Measurements from ENCODE around the gene CNNM2. TPM values are rescaled to one million over a fixed set of nuclear protein-coding genes. Genes with fewer than 3 reads are reported as not detected.

The CNNM2 gene
- total and polyA plus RNA-seq, 2 donors (not counting 1 experiment from before 2014, with no cell fraction given), result 6.6 to 21.6 TPM

- ATAC-seq (ENCODE audit: low read depth) (no peak), DNase-seq (no peak)
- intact Hi-C loops (cut with micrococcal nuclease), result no loop called here
- Mint-ChIP-seq H3K27ac (no peak overlapping the region), H3K4me1 (no peaks in the 10 kb centered on the region), H3K9me3 (ENCODE audit: insufficient read depth) (no peaks in the 10 kb centered on the region), H3K4me3 (no peak overlapping the region), H3K27me3 (no peaks in the 10 kb centered on the region)
- no peaks in the 10 kb centered on the region for H3K27me3 ChIP-seq (replicated peaks in 1 of 4; ENCODE audit: control extremely low read depth in 1 of 4, control insufficient read depth in 3 of 4, insufficient read depth in 4 of 4, low read length in 3 of 4)
- no peak overlapping the region for H3K4me2 ChIP-seq (replicated peaks; ENCODE audit: low read depth, low read length, poor library complexity, severe bottlenecking)
- ChIA-PET POLR2A (no interaction called here), CTCF (no interaction called here)
- no peak overlapping the region for H3K27ac ChIP-seq (ENCODE audit: low read length in 2 of 2)
- H4K20me1 ChIP-seq (ENCODE audit: control insufficient read depth, insufficient read depth, low read length, poor library complexity, severe bottlenecking), result no peaks in the 10 kb centered on the region
- WGBS (ENCODE audit: insufficient coverage), result no CpG with 5 or more reads among the region's 4 CpGs
- TF ChIP-seq EZH2 (IDR thresholded peaks at IDR 0.05; ENCODE audit: borderline replicate concordance, insufficient read depth, low read depth, low read length, poor library complexity, severe bottlenecking), result no peak
- TF ChIP-seq, protein P1, sequence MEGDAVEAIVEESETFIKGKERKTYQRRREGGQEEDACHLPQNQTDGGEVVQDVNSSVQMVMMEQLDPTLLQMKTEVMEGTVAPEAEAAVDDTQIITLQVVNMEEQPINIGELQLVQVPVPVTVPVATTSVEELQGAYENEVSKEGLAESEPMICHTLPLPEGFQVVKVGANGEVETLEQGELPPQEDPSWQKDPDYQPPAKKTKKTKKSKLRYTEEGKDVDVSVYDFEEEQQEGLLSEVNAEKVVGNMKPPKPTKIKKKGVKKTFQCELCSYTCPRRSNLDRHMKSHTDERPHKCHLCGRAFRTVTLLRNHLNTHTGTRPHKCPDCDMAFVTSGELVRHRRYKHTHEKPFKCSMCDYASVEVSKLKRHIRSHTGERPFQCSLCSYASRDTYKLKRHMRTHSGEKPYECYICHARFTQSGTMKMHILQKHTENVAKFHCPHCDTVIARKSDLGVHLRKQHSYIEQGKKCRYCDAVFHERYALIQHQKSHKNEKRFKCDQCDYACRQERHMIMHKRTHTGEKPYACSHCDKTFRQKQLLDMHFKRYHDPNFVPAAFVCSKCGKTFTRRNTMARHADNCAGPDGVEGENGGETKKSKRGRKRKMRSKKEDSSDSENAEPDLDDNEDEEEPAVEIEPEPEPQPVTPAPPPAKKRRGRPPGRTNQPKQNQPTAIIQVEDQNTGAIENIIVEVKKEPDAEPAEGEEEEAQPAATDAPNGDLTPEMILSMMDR (IDR thresholded peaks at IDR 0.05), result no peak
- no peak overlapping the region for H3K9ac ChIP-seq (ENCODE audit: low read length)
- no peaks in the 10 kb centered on the region for H3K79me2 ChIP-seq (ENCODE audit: control insufficient read depth, insufficient read depth, low read length)
- H3K4me1 ChIP-seq (ENCODE audit: control insufficient read depth in 2 of 2, insufficient read depth in 2 of 2, low read length in 2 of 2), result no peaks in the 10 kb centered on the region
- H3K36me3 ChIP-seq (replicated peaks in 1 of 2; ENCODE audit: control extremely low read depth in 1 of 2, control insufficient read depth in 1 of 2, extremely low read depth in 1 of 2, insufficient read depth in 2 of 2, low read length in 1 of 2), result no peaks in the 10 kb centered on the region
- H3K4me3 ChIP-seq (ENCODE audit: control extremely low read depth in 1 of 5, extremely low read depth in 1 of 5, insufficient read depth in 1 of 5, low read depth in 2 of 5, low read length in 4 of 5), result no peak overlapping the region
- H2AFZ ChIP-seq (ENCODE audit: insufficient read depth, low read depth, low read length, poor library complexity, severe bottlenecking), result no peak overlapping the region
- no peaks in the 10 kb centered on the region for H3K9me3 ChIP-seq (ENCODE audit: control extremely low read depth in 1 of 3, control insufficient read depth in 2 of 3, insufficient read depth in 1 of 3, low read length in 2 of 3)
These were observed 11.6 kb upstream of the CNNM2 start for GRCh38 chr10:102906507-102906906.

DNA sequence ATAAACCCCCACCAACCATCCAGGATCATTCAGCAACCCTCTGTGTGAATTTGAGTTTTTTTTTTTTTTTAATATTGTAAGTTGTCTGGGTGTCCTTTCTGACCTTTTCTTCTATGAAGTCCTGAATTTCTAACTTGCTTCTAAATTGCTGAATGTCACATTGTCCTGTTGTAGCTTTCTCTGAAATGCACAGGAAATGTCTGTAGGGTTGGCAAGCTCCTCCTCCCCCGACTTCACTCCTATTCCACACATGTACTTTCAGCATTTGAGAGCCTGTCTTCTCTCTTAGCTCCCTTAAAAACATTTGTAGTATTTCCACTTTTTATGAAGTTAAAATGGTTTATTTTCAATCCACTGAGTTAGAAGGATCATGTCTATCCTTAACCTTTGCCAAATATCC, 3.3 kb upstream of the CNNM2 start:
- no CpG with 5 or more reads among the region's 1 CpG for WGBS (ENCODE audit: insufficient coverage)
- H2AFZ ChIP-seq (ENCODE audit: insufficient read depth, low read depth, low read length, poor library complexity, severe bottlenecking), result no peak overlapping the region
- no peak overlapping the region for H3K4me2 ChIP-seq (replicated peaks; ENCODE audit: low read depth, low read length, poor library complexity, severe bottlenecking)
- Mint-ChIP-seq H3K4me1 (peaks cover 23% of the 10 kb centered on the region), H3K4me3 (no peak overlapping the region), H3K27ac (no peak overlapping the region), H3K27me3 (peaks cover 18% of the 10 kb centered on the region), H3K9me3 (ENCODE audit: insufficient read depth) (no peaks in the 10 kb centered on the region)
- H3K4me3 ChIP-seq (ENCODE audit: control extremely low read depth in 1 of 5, extremely low read depth in 1 of 5, insufficient read depth in 1 of 5, low read depth in 2 of 5, low read length in 4 of 5), result no peak overlapping the region
- no peak overlapping the region for H3K27ac ChIP-seq (ENCODE audit: low read length in 2 of 2)
- ChIA-PET CTCF (interaction anchor here (0.7 to 7.7 kb wide), 2 partner anchors 87 to 329 kb away, joined by 4 to 151 read pairs; partner anchors contain the start of gene RPEL1), POLR2A (no interaction called here)
- H3K79me2 ChIP-seq (ENCODE audit: control insufficient read depth, insufficient read depth, low read length), result peaks cover 13% of the 10 kb centered on the region
- intact Hi-C loops (cut with micrococcal nuclease), result loop anchor here (5.0 to 10.0 kb wide), 4 partner anchors 267 to 1353 kb away; partner anchors contain the start of genes GSTO2, PPRC1 and SFR1
- peaks cover 0 to 12% (median 6%) of the 10 kb centered on the region in 4 experiments for H3K27me3 ChIP-seq (replicated peaks in 1 of 4; ENCODE audit: control extremely low read depth in 1 of 4, control insufficient read depth in 3 of 4, insufficient read depth in 4 of 4, low read length in 3 of 4)
- DNase-seq, result no peak
- ATAC-seq (ENCODE audit: low read depth), result no peak
- TF ChIP-seq, protein P1 (IDR thresholded peaks at IDR 0.05), result no peak
- no peak for TF ChIP-seq EZH2 (IDR thresholded peaks at IDR 0.05; ENCODE audit: borderline replicate concordance, insufficient read depth, low read depth, low read length, poor library complexity, severe bottlenecking)
- no peaks in the 10 kb centered on the region for H4K20me1 ChIP-seq (ENCODE audit: control insufficient read depth, insufficient read depth, low read length, poor library complexity, severe bottlenecking)
- H3K4me1 ChIP-seq (ENCODE audit: control insufficient read depth in 2 of 2, insufficient read depth in 2 of 2, low read length in 2 of 2), result peaks cover 14 to 19% of the 10 kb centered on the region in 2 donors
- peaks cover 0 to 3% (median 0%) of the 10 kb centered on the region in 3 donors for H3K9me3 ChIP-seq (ENCODE audit: control extremely low read depth in 1 of 3, control insufficient read depth in 2 of 3, insufficient read depth in 1 of 3, low read length in 2 of 3)
- no peak overlapping the region for H3K9ac ChIP-seq (ENCODE audit: low read length)
- H3K36me3 ChIP-seq (replicated peaks in 1 of 2; ENCODE audit: control extremely low read depth in 1 of 2, control insufficient read depth in 1 of 2, extremely low read depth in 1 of 2, insufficient read depth in 2 of 2, low read length in 1 of 2), result no peaks in the 10 kb centered on the region
